Smooth muscle cell (in vitro differentiated cells): ENCODE results near the gene SNX9. TPM values are rescaled to one million over a fixed set of nuclear protein-coding genes. Genes with fewer than 3 reads are reported as not detected.

Experiments used
- DNase-seq: peaks from one replicate; lab custom pipeline; 2025; ENCODE audit not compliant: unreplicated experiment; lab: John Stamatoyannopoulos, UW
- H2AFZ ChIP-seq: fragments of 200-600 bp; sonication (generic); 2 replicates; pipeline ENCODE4 v1.6.0; 2016; ENCODE audit warnings: antibody characterized with exemption, low read depth, mild to moderate bottlenecking
- H3F3A ChIP-seq: fragments of 200-600 bp; sonication (generic); 2 replicates; pipeline ENCODE4 v1.6.0; 2017; ENCODE audit warnings: antibody characterized with exemption, low read depth
- H3K27ac ChIP-seq: fragments of 200-600 bp; sonication (generic); 2 replicates; pipeline ENCODE4 v1.5.1; 2016; ENCODE audit warnings: low read depth, mild to moderate bottlenecking
- H3K27me3 ChIP-seq: fragments of 200-600 bp; sonication (generic); 2 replicates; pipeline ENCODE4 v1.6.1; 2016; ENCODE audit warnings: low read depth, mild to moderate bottlenecking
- H3K36me3 ChIP-seq: fragments of 200-600 bp; sonication (generic); 2 replicates; pipeline ENCODE4 v1.5.1; 2016; ENCODE audit warnings: low read depth
- H3K4me1 ChIP-seq: fragments of 200-600 bp; sonication (generic); 2 replicates; pipeline ENCODE4 v1.5.1; 2016; ENCODE audit warnings: low read depth
- H3K4me2 ChIP-seq: fragments of 200-600 bp; sonication (generic); 2 replicates; pipeline ENCODE4 v1.6.0; 2016; ENCODE audit warnings: mild to moderate bottlenecking
- H3K4me3 ChIP-seq: fragments of 200-600 bp; sonication (generic); 2 replicates; pipeline ENCODE4 v1.5.1; 2016; ENCODE audit warnings: mild to moderate bottlenecking
- H3K79me2 ChIP-seq: fragments of 200-600 bp; sonication (generic); 2 replicates; pipeline ENCODE4 v1.6.0; 2016; ENCODE audit warnings: low read depth, mild to moderate bottlenecking
- H3K9ac ChIP-seq: fragments of 200-600 bp; sonication (generic); 2 replicates; pipeline ENCODE4 v1.6.0; 2016; ENCODE audit warnings: low read depth
- H3K9me3 ChIP-seq: fragments of 200-600 bp; sonication (generic); replicated peaks from 2 replicates; pipeline ENCODE4 v1.5.1; 2016; ENCODE audit warnings: low read depth
- H4K20me1 ChIP-seq: fragments of 200-600 bp; sonication (generic); 2 replicates; pipeline ENCODE4 v1.6.0; 2016; ENCODE audit warnings: low read depth
- CTCF ChIP-seq: fragments of 200-600 bp; sonication (generic); IDR thresholded peaks from 2 replicates; pipeline ENCODE4 v1.5.1; 2017; ENCODE audit warnings: borderline replicate concordance, mild to moderate bottlenecking, antibody characterized with exemption; ENCODE audit not compliant: insufficient read depth, poor library complexity, severe bottlenecking
- WGBS: methylation state at CpG from one replicate; pipeline ENCODE4 v1.1.7; 2016; ENCODE audit warnings: low lambda C conversion rate; 5-methylcytosine and 5-hydroxymethylcytosine counted together
- polyA plus RNA-seq: library from polyadenylated mRNA; unstranded; fragments of >200 nt; fragmentation: Nextera tagmentation; extraction: Ambion mirVana; gene quantifications from 2 replicates; pipeline ENCODE4 v1.2.1, GENCODE V29; 2016
- total RNA-seq: library from RNA; depleted of rRNA; stranded (reverse); fragments of >200 nt; gene quantifications from 2 replicates; pipeline ENCODE4 v1.2.3, GENCODE V29; 2014

The SNX9 gene
- total and polyA plus RNA-seq, 2 experiments from 2014 or later, result 28.9 to 29.0 TPM

- WGBS, result 87% methylated on average over 3 of the region's 3 CpGs
- Histone ChIP-seq H3K4me3 (no peak overlapping the region), H2AFZ (no peak overlapping the region)
Measured at GRCh38 chr6:157806131-157806855, 16.8 kb upstream of the SNX9 start.

GRCh38 chr6:157806856-157807215 is 16.2 kb upstream of the SNX9 start:
- TF ChIP-seq CTCF, result no peak
- 90% methylated on average over 3 of the region's 3 CpGs for WGBS
- H2AFZ ChIP-seq, result no peak overlapping the region
- H3K79me2 ChIP-seq, result no peaks in the 10 kb centered on the region
- no peak overlapping the region for H3K27ac ChIP-seq
- no peak overlapping the region for H3K4me2 ChIP-seq
- H3K9ac ChIP-seq, result no peak overlapping the region
- DNase-seq, result no peak
- H3K4me1 ChIP-seq, result no peaks in the 10 kb centered on the region
- H3K36me3 ChIP-seq, result no peaks in the 10 kb centered on the region
- no peaks in the 10 kb centered on the region for H4K20me1 ChIP-seq
- no peaks in the 10 kb centered on the region for H3F3A ChIP-seq
- H3K27me3 ChIP-seq, result no peaks in the 10 kb centered on the region
- no peaks in the 10 kb centered on the region for H3K9me3 ChIP-seq
- H3K4me3 ChIP-seq, result no peak overlapping the region

More at GRCh38 chr6:157806131-157806855, 16.8 kb upstream of the SNX9 start:
- no peaks in the 10 kb centered on the region for H3K27me3 ChIP-seq
- no peaks in the 10 kb centered on the region for H3F3A ChIP-seq
- H4K20me1 ChIP-seq, result no peaks in the 10 kb centered on the region
- no peaks in the 10 kb centered on the region for H3K79me2 ChIP-seq
- no peak for TF ChIP-seq CTCF
- no peak overlapping the region for H3K4me2 ChIP-seq
- H3K27ac ChIP-seq, result no peak overlapping the region
- H3K4me1 ChIP-seq, result no peaks in the 10 kb centered on the region
- H3K36me3 ChIP-seq, result no peaks in the 10 kb centered on the region
- no peaks in the 10 kb centered on the region for H3K9me3 ChIP-seq
- no peak overlapping the region for H3K9ac ChIP-seq
- DNase-seq, result no peak

GRCh38 chr6:157808405-157808950 is 14.6 kb upstream of the SNX9 start:
- Histone ChIP-seq H3K9me3 (no peaks in the 10 kb centered on the region), H3K27me3 (no peaks in the 10 kb centered on the region), H3K36me3 (no peaks in the 10 kb centered on the region), H3F3A (peaks cover under 1% of the 10 kb centered on the region), H3K4me1 (peaks cover 5% of the 10 kb centered on the region), H3K27ac (no peak overlapping the region), H3K4me2 (no peak overlapping the region), H4K20me1 (no peaks in the 10 kb centered on the region), H3K79me2 (no peaks in the 10 kb centered on the region), H2AFZ (no peak overlapping the region), H3K9ac (no peak overlapping the region), H3K4me3 (no peak overlapping the region)
- no peak for TF ChIP-seq CTCF
- 90% methylated on average over 2 of the region's 2 CpGs for WGBS
- no peak for DNase-seq

- Histone ChIP-seq H3F3A (peaks cover 6% of the 10 kb centered on the region), H3K4me2 (no peak overlapping the region), H3K27ac (no peak overlapping the region), H4K20me1 (no peaks in the 10 kb centered on the region), H3K36me3 (no peaks in the 10 kb centered on the region), H3K9ac (no peak overlapping the region), H3K9me3 (no peaks in the 10 kb centered on the region), H3K4me3 (no peak overlapping the region), H2AFZ (no peak overlapping the region), H3K4me1 (peaks cover 10% of the 10 kb centered on the region), H3K79me2 (no peaks in the 10 kb centered on the region), H3K27me3 (no peaks in the 10 kb centered on the region)
- no peak for DNase-seq
- WGBS, result 77% methylated on average over 1 of the region's 1 CpG
- no peak for TF ChIP-seq CTCF
Measured at GRCh38 chr6:157809613-157810012, 13.4 kb upstream of the SNX9 start.
